HL-60/S4 treated with phorbol 12-myristate 13-acetate at 8.2 ng/mL for 4 days and 3 days (cell line): ENCODE measurements around the gene GPR31.

Experiments used
- in situ Hi-C: fragments of 300-500 bp; cut with MboI; formaldehyde crosslinking; loops from 2 replicates; pipeline ENCODE4 v1.15.0; 2022; ENCODE audit warnings: low sequenced_read_pairs

Gene GPR31

GRCh38 chr6:167140589-167141474 is 16.9 kb downstream of the GPR31 start:
- in situ Hi-C loops: loop anchor here (25.0 kb wide), 1 partner anchor 379 kb away; no protein-coding TSS in a partner anchor

- in situ Hi-C loops: loop anchor here (25.0 kb wide), 1 partner anchor 377 kb away; no protein-coding TSS in a partner anchor
These were observed 18.0 kb downstream of the GPR31 start for GRCh38 chr6:167139761-167140160.

GRCh38 chr6:167137881-167138280 is 19.9 kb downstream of the GPR31 start:
- in situ Hi-C loops: loop anchor here (25.0 kb wide), 1 partner anchor 376 kb away; no protein-coding TSS in a partner anchor

GRCh38 chr6:167137081-167137480 is 20.7 kb downstream of the GPR31 start:
- in situ Hi-C loops: loop anchor here (25.0 kb wide), 1 partner anchor 375 kb away; no protein-coding TSS in a partner anchor

- in situ Hi-C loops: loop anchor here (25.0 kb wide), 1 partner anchor 374 kb away; no protein-coding TSS in a partner anchor
These were observed 21.4 kb downstream of the GPR31 start for GRCh38 chr6:167136376-167136775.

GRCh38 chr6:167134448-167135328 is 23.1 kb downstream of the GPR31 start:
- in situ Hi-C loops: loop anchor here (25.0 kb wide), 1 partner anchor 372 kb away; no protein-coding TSS in a partner anchor

GRCh38 chr6:167130712-167131684 is 26.8 kb downstream of the GPR31 start:
- in situ Hi-C loops: loop anchor here (25.0 kb wide), 1 partner anchor 369 kb away; no protein-coding TSS in a partner anchor

- in situ Hi-C loops: loop anchor here (25.0 kb wide), 1 partner anchor 368 kb away; no protein-coding TSS in a partner anchor
These were observed 27.6 kb downstream of the GPR31 start for GRCh38 chr6:167130008-167130677.

- in situ Hi-C loops: loop anchor here (25.0 kb wide), 1 partner anchor 367 kb away; no protein-coding TSS in a partner anchor
These were observed 28.2 kb downstream of the GPR31 start for GRCh38 chr6:167129562-167129961.

- in situ Hi-C loops: loop anchor here (25.0 kb wide), 1 partner anchor 367 kb away; no protein-coding TSS in a partner anchor
These were observed 28.6 kb downstream of the GPR31 start for GRCh38 chr6:167129159-167129558.

GRCh38 chr6:167127785-167128531 is 29.8 kb downstream of the GPR31 start:
- in situ Hi-C loops: loop anchor here (25.0 kb wide), 1 partner anchor 366 kb away; no protein-coding TSS in a partner anchor

- in situ Hi-C loops: loop anchor here (25.0 kb wide), 1 partner anchor 364 kb away; no protein-coding TSS in a partner anchor
These were observed 31.9 kb downstream of the GPR31 start for GRCh38 chr6:167125855-167126349.

- in situ Hi-C loops: loop anchor here (25.0 kb wide), 1 partner anchor 363 kb away; no protein-coding TSS in a partner anchor
These were observed 32.4 kb downstream of the GPR31 start for GRCh38 chr6:167125410-167125809.

- in situ Hi-C loops: loop anchor here (25.0 kb wide), 1 partner anchor 362 kb away; no protein-coding TSS in a partner anchor
These were observed 33.0 kb downstream of the GPR31 start for GRCh38 chr6:167124753-167125152.

GRCh38 chr6:167122827-167123657 is 34.7 kb downstream of the GPR31 start, which contains the start of gene CCR6:
Gene CCR6, plus strand, starts transcription at chr6:167123096. Its CDS starts 13,039 bp downstream, at chr6:167136135.
- in situ Hi-C loops: no loop called here

- in situ Hi-C loops: no loop called here
These were observed 35.5 kb downstream of the GPR31 start for GRCh38 chr6:167122041-167122826.
